ENCODE results near the gene LDLRAD3. TPM values are rescaled to one million over a fixed set of nuclear protein-coding genes. Genes with fewer than 3 reads are reported as not detected.

Gene LDLRAD3
- total RNA-seq, 2 experiments from 2014 or later: not detected

DNA sequence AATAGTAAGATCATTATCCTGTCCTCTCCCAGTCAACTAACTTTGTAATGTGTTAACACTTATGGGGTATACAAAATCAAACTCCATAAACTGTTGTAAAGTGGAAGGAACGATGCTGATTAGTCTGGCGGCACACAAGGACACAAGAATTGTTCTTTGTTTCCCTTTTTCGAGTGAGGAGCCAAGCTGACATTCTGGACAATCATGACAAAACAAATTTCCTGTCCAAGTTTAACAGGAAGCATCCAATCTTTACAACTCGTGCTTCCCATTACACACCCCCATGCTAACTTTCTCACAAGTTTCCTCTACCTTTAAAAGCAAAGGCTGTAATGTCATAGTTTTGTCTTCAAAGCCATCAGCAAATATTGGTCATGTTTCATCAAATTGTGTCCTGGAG is 20.4 kb upstream of the LDLRAD3 start:
- no peaks in the 10 kb centered on the region for H3K4me1 ChIP-seq (ENCODE audit: insufficient read depth, low read length, poor library complexity, severe bottlenecking)
- H2AFZ ChIP-seq (ENCODE audit: low read length): no peak overlapping the region
- CTCF ChIA-PET (ENCODE audit: unreplicated experiment): no interaction called here
- no peaks in the 10 kb centered on the region for H3K36me3 ChIP-seq (ENCODE audit: insufficient read depth, low read length)
- no peak for DNase-seq (ENCODE audit: low spot score)
- H3K9me3 ChIP-seq (ENCODE audit: low read length): no peaks in the 10 kb centered on the region
- no peak overlapping the region for H3K4me3 ChIP-seq (ENCODE audit: low read depth, low read length, poor library complexity, severe bottlenecking)
- POLR2A ChIA-PET: no interaction called here
- H3K9me2 ChIP-seq (ENCODE audit: insufficient read depth, low read length): no peaks in the 10 kb centered on the region
- no TSS peak for BruUV-seq (replicated peaks)
- no peak overlapping the region for H3K4me2 ChIP-seq (ENCODE audit: low read length)
- TF ChIP-seq EZH2phosphoT487 (IDR thresholded peaks at IDR 0.05; ENCODE audit: borderline replicate concordance, low read depth, low read length) (no peak), CTCF (conservative IDR thresholded peaks at IDR 0.05; ENCODE audit: low read length) (no peak)
- H3K79me2 ChIP-seq (ENCODE audit: insufficient read depth, low read depth, low read length): no peaks in the 10 kb centered on the region
- no peaks in the 10 kb centered on the region for H4K20me1 ChIP-seq (ENCODE audit: insufficient read depth, low read length)
- intact Hi-C loops (cut with micrococcal nuclease; ENCODE audit: unreplicated experiment): no loop called here
- H3K27ac ChIP-seq (ENCODE audit: low read depth, low read length, poor library complexity, severe bottlenecking): no peak overlapping the region

GRCh38 chr11:35924811-35925210 is 19.1 kb upstream of the LDLRAD3 start:
- ChIA-PET CTCF (ENCODE audit: unreplicated experiment) (no interaction called here), POLR2A (no interaction called here)
- H3K4me3 ChIP-seq (ENCODE audit: low read depth, low read length, poor library complexity, severe bottlenecking): no peak overlapping the region
- H3K4me1 ChIP-seq (ENCODE audit: insufficient read depth, low read length, poor library complexity, severe bottlenecking): no peaks in the 10 kb centered on the region
- no peaks in the 10 kb centered on the region for H3K9me3 ChIP-seq (ENCODE audit: low read length)
- intact Hi-C loops (cut with micrococcal nuclease; ENCODE audit: unreplicated experiment): no loop called here
- H2AFZ ChIP-seq (ENCODE audit: low read length): no peak overlapping the region
- H4K20me1 ChIP-seq (ENCODE audit: insufficient read depth, low read length): no peaks in the 10 kb centered on the region
- no peaks in the 10 kb centered on the region for H3K9me2 ChIP-seq (ENCODE audit: insufficient read depth, low read length)
- no peak for TF ChIP-seq CTCF (conservative IDR thresholded peaks at IDR 0.05; ENCODE audit: low read length)
- TF ChIP-seq EZH2phosphoT487 (IDR thresholded peaks at IDR 0.05; ENCODE audit: borderline replicate concordance, low read depth, low read length): no peak
- no peaks in the 10 kb centered on the region for H3K36me3 ChIP-seq (ENCODE audit: insufficient read depth, low read length)
- no TSS peak for BruUV-seq (replicated peaks)
- no peak for DNase-seq (ENCODE audit: low spot score)
- no peak overlapping the region for H3K4me2 ChIP-seq (ENCODE audit: low read length)
- no peak overlapping the region for H3K27ac ChIP-seq (ENCODE audit: low read depth, low read length, poor library complexity, severe bottlenecking)
- H3K79me2 ChIP-seq (ENCODE audit: insufficient read depth, low read depth, low read length): no peaks in the 10 kb centered on the region

- BruUV-seq (replicated peaks): no TSS peak
- H3K36me3 ChIP-seq (ENCODE audit: insufficient read depth, low read length): no peaks in the 10 kb centered on the region
- no peak overlapping the region for H3K27ac ChIP-seq (ENCODE audit: low read depth, low read length, poor library complexity, severe bottlenecking)
- H3K4me3 ChIP-seq (ENCODE audit: low read depth, low read length, poor library complexity, severe bottlenecking): no peak overlapping the region
- no peak overlapping the region for H2AFZ ChIP-seq (ENCODE audit: low read length)
- intact Hi-C loops (cut with micrococcal nuclease; ENCODE audit: unreplicated experiment): no loop called here
- ChIA-PET CTCF (ENCODE audit: unreplicated experiment) (no interaction called here), POLR2A (interaction anchor here (0.7 kb wide), 1 partner anchor 1440 kb away, joined by 3 read pairs; no protein-coding TSS in a partner anchor)
- no peaks in the 10 kb centered on the region for H3K79me2 ChIP-seq (ENCODE audit: insufficient read depth, low read depth, low read length)
- no peak overlapping the region for H3K4me2 ChIP-seq (ENCODE audit: low read length)
- H3K9me3 ChIP-seq (ENCODE audit: low read length): no peaks in the 10 kb centered on the region
- no peaks in the 10 kb centered on the region for H3K9me2 ChIP-seq (ENCODE audit: insufficient read depth, low read length)
- no peak for DNase-seq (ENCODE audit: low spot score)
- no peaks in the 10 kb centered on the region for H3K4me1 ChIP-seq (ENCODE audit: insufficient read depth, low read length, poor library complexity, severe bottlenecking)
- H4K20me1 ChIP-seq (ENCODE audit: insufficient read depth, low read length): no peaks in the 10 kb centered on the region
- TF ChIP-seq EZH2phosphoT487 (IDR thresholded peaks at IDR 0.05; ENCODE audit: borderline replicate concordance, low read depth, low read length) (no peak), CTCF (conservative IDR thresholded peaks at IDR 0.05; ENCODE audit: low read length) (no peak)
Measured at GRCh38 chr11:35927104-35927503, 16.8 kb upstream of the LDLRAD3 start.
